Ovary (tissue), 9 donors: ENCODE data around the gene KRTAP5-3. TPM values are rescaled to one million over a fixed set of nuclear protein-coding genes. Genes with fewer than 3 reads are reported as not detected.
"Not testable (repeated sequence)": the region's sequence is repeated elsewhere in the genome, so short reads cannot be mapped to it uniquely, and the experiment has no call there.

Experiments used
- DNase-seq, 5 donors: peaks; one replicate each; pipeline ENCODE4 v3.0.0-alpha.2; 2019 to 2020
- H3K27ac ChIP-seq, 2 donors: fragments of 200-600 bp; one replicate each; pipeline versions ENCODE4 v1.5.1 to v1.8.0; 2019 to 2022
- H3K27me3 ChIP-seq: fragments of 200-600 bp; one replicate; pipeline ENCODE4 v1.8.0; 2022
- H3K36me3 ChIP-seq: fragments of 200-600 bp; sonication (generic); one replicate; pipeline ENCODE4 v1.5.1; 2019
- H3K4me1 ChIP-seq: one replicate; pipeline ENCODE4 v1.8.1; 2013; ENCODE audit warnings: mild to moderate bottlenecking, moderate library complexity; ENCODE audit not compliant: insufficient read depth
- H3K4me3 ChIP-seq: fragments of 200-600 bp; sonication (generic); one replicate; pipeline ENCODE4 v1.5.1; 2017
- H3K9me3 ChIP-seq, 2 donors: fragments of 200-600 bp in 1 of 2; sonication (generic) in 1 of 2; one replicate each; pipeline versions ENCODE4 v1.5.1 to v1.8.1; 2013 to 2019; ENCODE audit warnings: mild to moderate bottlenecking in 1 of 2, moderate library complexity in 1 of 2
- EP300 ChIP-seq: sonication (generic); formaldehyde crosslinking; IDR thresholded peaks from one replicate; pipeline ENCODE4 v1.6.1; 2017; ENCODE audit warnings: antibody characterized with exemption
- POLR2A ChIP-seq: fragments of 450-650 bp; IDR thresholded peaks from one replicate; pipeline ENCODE4 v1.6.1; 2017; ENCODE audit warnings: antibody characterized with exemption, mild to moderate bottlenecking, moderate library complexity
- WGBS, 3 donors: extraction: QIAGEN DNeasy Blood & Tissue Kit in 1 of 3; methylation state at CpG; one replicate each; pipeline versions ENCODE4 v1.1.5 to v1.1.7; 2013 to 2017; 5-methylcytosine and 5-hydroxymethylcytosine counted together
- intact Hi-C, 4 donors: fragments of 100-400 bp; cut with DNase I; formaldehyde crosslinking; loops; one replicate each; pipeline versions ENCODE4 v1.11.0 to v1.15.1; 2022 to 2023
- polyA plus RNA-seq, 2 donors: library from polyadenylated mRNA; stranded (reverse); fragments of 200-250 nt in 1 of 2; fragments of 350-450 nt in 1 of 2; fragmentation: Illumina TruSeq in 1 of 2; extraction: RNeasy Lipid Tissue Mini Kit (QIAGEN cat#74804) in 1 of 2; gene quantifications; one replicate each; pipeline ENCODE4 v1.2.3, GENCODE V29; 2013 to 2014
- total RNA-seq, 7 donors: library from RNA; depleted of rRNA in 2 of 7; stranded (reverse); fragments of >200 nt in 2 of 7; fragmentation: NEBNext Ultra II Directional in 3 of 7; extraction: Animal tissue kit (Norgen Biotek cat#: 25700) in 3 of 7; gene quantifications; one replicate each; pipeline versions ENCODE4 v1.1.0 to v1.2.4, GENCODE V29; 2016 to 2023
- TF ChIP-seq, protein P1 (sequence below), 3 donors: fragments of 450-650 bp in 2 of 3; fragments of 200-600 bp in 1 of 3; IDR thresholded peaks; one replicate each; pipeline versions ENCODE4 v1.5.1 to v1.8.0; 2016 to 2022; ENCODE audit warnings: antibody characterized with exemption in 3 of 3, mild to moderate bottlenecking in 1 of 3
- donor health status: DM: no; HTN: no; CAD: no; lungs with moderate emphysema.
- donor health status: DM: no; HTN: no; CAD: no.
- donor health status: Bipolar disorder and iron deficiency.
- donor health status: DM: yes; HTN: yes; CAD: no.
- donor health status: DM: no; HTN: no; CAD: no.
- donor health status: DM: yes; HTN: yes; CAD: no.

KRTAP5-3 gene
- total and polyA plus RNA-seq, 9 donors: not detected

DNA sequence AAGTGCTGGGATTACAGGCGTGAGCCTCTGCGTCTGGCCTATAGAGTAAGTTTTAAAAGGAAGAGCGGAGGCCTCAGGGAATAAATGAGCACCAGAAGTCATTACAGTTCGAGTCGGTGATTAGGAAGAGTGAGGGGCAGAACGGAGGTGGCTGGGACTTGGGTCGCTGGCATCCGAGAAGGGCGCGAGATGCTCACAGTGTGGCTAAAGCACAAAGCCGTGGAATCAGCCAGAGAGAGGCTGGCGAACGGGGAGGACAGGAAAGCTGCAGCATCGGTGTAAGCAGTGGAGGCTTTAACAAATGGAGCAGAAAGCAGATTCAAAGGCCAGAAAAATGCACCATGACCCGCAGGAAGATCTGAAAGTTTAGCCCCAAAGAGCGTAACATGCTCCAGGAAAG lies 16.4 kb upstream of the KRTAP5-3 start:
- H3K36me3 ChIP-seq: no peaks in the 10 kb centered on the region
- DNase-seq: no peak
- H3K9me3 ChIP-seq: no peaks in the 10 kb centered on the region
- H3K27ac ChIP-seq: no peak overlapping the region
- intact Hi-C loops: no loop called here
- WGBS, 3 donors: 79 to 88% (median 84%) methylated on average over 16 of the region's 16 CpGs
- H3K4me1 ChIP-seq: no peaks in the 10 kb centered on the region
- no peak overlapping the region for H3K4me3 ChIP-seq
- H3K27me3 ChIP-seq: no peaks in the 10 kb centered on the region
- TF ChIP-seq, protein P1, sequence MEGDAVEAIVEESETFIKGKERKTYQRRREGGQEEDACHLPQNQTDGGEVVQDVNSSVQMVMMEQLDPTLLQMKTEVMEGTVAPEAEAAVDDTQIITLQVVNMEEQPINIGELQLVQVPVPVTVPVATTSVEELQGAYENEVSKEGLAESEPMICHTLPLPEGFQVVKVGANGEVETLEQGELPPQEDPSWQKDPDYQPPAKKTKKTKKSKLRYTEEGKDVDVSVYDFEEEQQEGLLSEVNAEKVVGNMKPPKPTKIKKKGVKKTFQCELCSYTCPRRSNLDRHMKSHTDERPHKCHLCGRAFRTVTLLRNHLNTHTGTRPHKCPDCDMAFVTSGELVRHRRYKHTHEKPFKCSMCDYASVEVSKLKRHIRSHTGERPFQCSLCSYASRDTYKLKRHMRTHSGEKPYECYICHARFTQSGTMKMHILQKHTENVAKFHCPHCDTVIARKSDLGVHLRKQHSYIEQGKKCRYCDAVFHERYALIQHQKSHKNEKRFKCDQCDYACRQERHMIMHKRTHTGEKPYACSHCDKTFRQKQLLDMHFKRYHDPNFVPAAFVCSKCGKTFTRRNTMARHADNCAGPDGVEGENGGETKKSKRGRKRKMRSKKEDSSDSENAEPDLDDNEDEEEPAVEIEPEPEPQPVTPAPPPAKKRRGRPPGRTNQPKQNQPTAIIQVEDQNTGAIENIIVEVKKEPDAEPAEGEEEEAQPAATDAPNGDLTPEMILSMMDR (IDR thresholded peaks at IDR 0.05): no peak
- no peak for TF ChIP-seq EP300
- no peak for TF ChIP-seq POLR2A

DNA sequence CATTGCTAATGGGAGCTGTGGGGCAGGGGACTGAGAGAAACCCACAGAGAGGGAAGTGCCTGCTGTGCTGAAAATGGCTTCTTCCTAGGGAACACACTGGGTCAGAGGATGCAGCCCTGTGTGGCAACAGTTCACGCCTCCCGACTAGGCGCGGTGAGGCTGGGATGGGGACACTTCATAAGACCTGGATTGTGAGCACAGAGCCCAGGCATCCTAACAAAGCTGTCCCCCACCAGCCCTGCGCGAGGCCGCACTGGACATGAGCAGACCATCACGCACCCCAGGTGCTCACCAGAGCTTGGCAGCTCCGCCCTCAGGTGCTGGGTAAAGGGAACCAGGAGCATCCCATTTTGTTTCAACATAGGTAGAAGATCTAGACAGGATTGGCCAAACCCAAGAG lies 15.5 kb upstream of the KRTAP5-3 start:
- intact Hi-C loops: no loop called here
- Histone ChIP-seq H3K27ac (no peak overlapping the region), H3K4me3 (no peak overlapping the region), H3K36me3 (no peaks in the 10 kb centered on the region), H3K4me1 (no peaks in the 10 kb centered on the region), H3K27me3 (no peaks in the 10 kb centered on the region), H3K9me3 (no peaks in the 10 kb centered on the region)
- no peak for DNase-seq
- TF ChIP-seq, protein P1 (IDR thresholded peaks at IDR 0.05): no peak
- TF ChIP-seq EP300: no peak
- TF ChIP-seq POLR2A: no peak
- WGBS, 3 donors: 85 to 89% (median 87%) methylated on average over 9 of the region's 9 CpGs

DNA sequence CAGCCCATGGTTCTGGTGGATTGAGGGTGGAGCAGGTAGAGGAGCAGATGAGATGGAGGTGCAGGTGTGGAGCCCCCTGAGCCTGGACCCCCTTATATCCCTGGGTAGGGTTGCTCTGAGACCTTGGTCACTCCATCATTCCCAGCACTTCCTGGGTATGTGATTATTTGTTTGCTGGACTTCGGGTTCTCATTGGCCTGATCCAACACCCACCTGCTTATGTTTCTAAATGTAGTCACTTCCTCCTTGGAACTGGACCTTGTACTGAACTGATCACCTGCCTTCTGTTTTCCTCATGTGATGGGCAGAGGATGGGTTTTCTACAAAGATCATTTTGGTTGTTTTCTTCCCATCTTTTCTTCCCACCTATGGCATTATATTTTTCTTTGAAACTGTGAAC lies 13.8 kb upstream of the KRTAP5-3 start, which contains the start of gene KRTAP5-4:
TSS of gene KRTAP5-4 (minus strand) at position 53 of the 400 bp plus-strand sequence. CDS start at position 8, 45 bp downstream.
- intact Hi-C loops: no loop called here
- no peak for TF ChIP-seq EP300
- TF ChIP-seq, protein P1 (IDR thresholded peaks at IDR 0.05): no peak
- TF ChIP-seq POLR2A: no peak

DNA sequence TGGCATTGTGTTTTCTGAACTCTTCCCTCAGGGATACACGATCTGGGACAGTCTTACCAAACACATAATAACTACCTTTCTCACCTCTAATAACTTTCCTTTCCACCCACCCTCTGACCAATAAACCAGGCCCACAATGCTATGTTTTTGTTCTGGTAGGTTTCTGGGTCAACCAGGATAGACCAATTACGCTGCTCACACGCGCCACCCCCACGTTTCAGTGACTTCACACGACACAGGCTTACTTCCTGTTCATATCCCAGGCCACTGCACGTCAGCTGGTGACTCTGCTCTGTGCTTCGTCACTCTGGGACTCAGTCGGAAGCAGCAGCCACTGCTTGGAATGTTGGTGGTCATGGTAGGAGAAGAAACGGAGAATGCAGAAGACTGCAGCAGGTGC lies 11.2 kb upstream of the KRTAP5-3 start:
- H3K27ac ChIP-seq: no peak overlapping the region
- H3K9me3 ChIP-seq: no peaks in the 10 kb centered on the region
- H3K27me3 ChIP-seq: no peaks in the 10 kb centered on the region
- no peaks in the 10 kb centered on the region for H3K36me3 ChIP-seq
- no peaks in the 10 kb centered on the region for H3K4me1 ChIP-seq
- no peak for DNase-seq
- no peak overlapping the region for H3K4me3 ChIP-seq
- TF ChIP-seq EP300: no peak
- TF ChIP-seq, protein P1 (IDR thresholded peaks at IDR 0.05): no peak
- TF ChIP-seq POLR2A: no peak
- 45 to 55% (median 47%) methylated on average over 10 of the region's 10 CpGs for WGBS, 3 donors
- intact Hi-C loops: no loop called here

More for the DNA sequence above, 13.8 kb upstream of the KRTAP5-3 start, which contains the start of gene KRTAP5-4:
- no peak for DNase-seq
- no peak within 1 kb of the TSS for H3K4me3 ChIP-seq
- no peaks in the 10 kb centered on the region for H3K27me3 ChIP-seq
- no peak within 1 kb of the TSS for H3K27ac ChIP-seq
- H3K9me3 ChIP-seq: no peaks in the 10 kb centered on the region
- H3K36me3 ChIP-seq: no peaks in the 10 kb centered on the region
- 28 to 60% (median 41%) methylated on average over 1 of the region's 1 CpG for WGBS, 3 donors
- H3K4me1 ChIP-seq: no peaks in the 10 kb centered on the region

DNA sequence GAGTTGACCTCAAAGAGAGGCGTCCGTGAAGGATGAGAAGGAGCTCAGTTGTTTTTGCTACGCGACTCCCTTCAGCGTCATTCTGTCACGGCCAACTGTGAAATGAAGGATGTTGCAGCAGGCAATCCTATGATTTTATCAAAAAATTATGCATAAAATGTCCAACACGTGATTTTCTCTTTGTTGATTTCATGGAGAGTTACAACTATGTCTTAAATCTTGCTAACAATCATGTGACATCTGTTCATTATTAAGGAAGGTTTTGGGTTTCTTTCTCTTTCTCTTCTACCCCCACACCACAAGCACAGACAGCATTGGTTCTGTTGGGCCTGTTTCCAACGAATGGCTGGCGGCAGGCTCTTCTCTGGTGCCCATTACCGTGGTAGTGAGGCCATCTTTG lies 10.0 kb upstream of the KRTAP5-3 start:
- intact Hi-C loops: no loop called here
- Histone ChIP-seq H3K9me3 (no peaks in the 10 kb centered on the region), H3K27me3 (no peaks in the 10 kb centered on the region), H3K4me3 (no peak overlapping the region), H3K27ac (no peak overlapping the region), H3K4me1 (no peaks in the 10 kb centered on the region), H3K36me3 (no peaks in the 10 kb centered on the region)
- no peak for TF ChIP-seq POLR2A
- WGBS, 3 donors: 58 to 67% (median 59%) methylated on average over 10 of the region's 10 CpGs
- no peak for DNase-seq

DNA sequence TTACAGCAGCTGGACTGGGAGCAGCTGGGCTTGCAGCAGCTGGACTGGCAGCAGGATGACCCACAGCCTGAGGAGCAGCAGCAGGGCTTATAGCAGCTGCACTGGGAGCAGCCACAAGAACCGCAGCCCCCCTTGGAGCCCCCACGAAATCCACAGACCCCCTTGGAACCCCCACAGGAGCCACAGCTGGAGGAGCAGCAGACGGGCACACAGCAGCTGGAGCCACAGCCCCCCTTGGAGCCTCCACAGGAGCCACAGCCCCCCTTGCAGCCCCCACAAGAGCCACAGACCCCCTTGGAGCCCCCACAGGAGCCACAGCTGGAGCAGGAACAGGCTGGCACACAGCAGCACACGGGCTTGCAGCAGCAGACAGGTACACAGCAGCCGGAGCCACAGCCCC lies 362 bp downstream of the KRTAP5-3 start:
- H3K9me3 ChIP-seq, H3K4me1 ChIP-seq, H3K4me3 ChIP-seq, H3K36me3 ChIP-seq, H3K27ac ChIP-seq, intact Hi-C loops, DNase-seq, H3K27me3 ChIP-seq: not testable (repeated sequence)
- WGBS, 3 donors: 0 to 11% (median 6%) methylated on average over 1 to 5 of the region's 5 CpGs

DNA sequence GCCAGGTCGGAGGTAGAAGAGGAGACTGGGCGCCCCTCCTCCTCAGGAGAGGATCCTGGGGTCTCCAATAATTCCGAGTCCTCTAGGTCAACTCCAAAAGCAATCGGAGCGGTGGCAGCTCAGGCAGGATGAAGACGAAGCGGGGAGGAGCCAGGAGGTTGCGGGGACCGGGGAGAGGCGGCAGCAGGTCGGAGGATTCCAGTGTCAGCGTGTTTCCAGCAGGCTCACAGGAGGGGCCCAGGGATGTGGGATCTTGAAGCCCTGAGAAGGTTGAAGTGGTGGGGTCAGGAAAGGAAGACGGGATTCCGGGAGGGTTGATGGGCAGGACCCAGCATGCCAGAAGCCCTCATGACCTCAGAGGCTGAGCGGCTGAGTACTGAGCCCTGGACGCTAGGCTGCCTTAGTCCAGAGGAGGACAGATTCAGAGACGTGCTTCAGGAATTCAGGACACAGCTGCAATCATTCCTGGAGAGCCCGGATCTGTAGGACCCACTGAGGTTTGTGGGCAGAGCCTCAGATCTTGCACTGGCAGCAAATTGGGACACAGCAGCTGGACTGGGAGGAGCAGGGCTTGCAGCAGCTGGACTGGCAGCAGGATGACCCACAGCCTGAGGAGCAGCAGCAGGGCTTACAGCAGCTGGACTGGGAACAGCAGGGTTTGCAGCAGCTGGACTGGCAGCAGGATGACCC lies 962 bp downstream of the KRTAP5-3 start:
- H3K36me3 ChIP-seq, H3K4me1 ChIP-seq, DNase-seq, H3K27me3 ChIP-seq, H3K9me3 ChIP-seq, H3K27ac ChIP-seq, intact Hi-C loops, H3K4me3 ChIP-seq: not testable (repeated sequence)
- 21 to 29% (median 28%) methylated on average over 18 of the region's 18 CpGs for WGBS, 3 donors

DNA sequence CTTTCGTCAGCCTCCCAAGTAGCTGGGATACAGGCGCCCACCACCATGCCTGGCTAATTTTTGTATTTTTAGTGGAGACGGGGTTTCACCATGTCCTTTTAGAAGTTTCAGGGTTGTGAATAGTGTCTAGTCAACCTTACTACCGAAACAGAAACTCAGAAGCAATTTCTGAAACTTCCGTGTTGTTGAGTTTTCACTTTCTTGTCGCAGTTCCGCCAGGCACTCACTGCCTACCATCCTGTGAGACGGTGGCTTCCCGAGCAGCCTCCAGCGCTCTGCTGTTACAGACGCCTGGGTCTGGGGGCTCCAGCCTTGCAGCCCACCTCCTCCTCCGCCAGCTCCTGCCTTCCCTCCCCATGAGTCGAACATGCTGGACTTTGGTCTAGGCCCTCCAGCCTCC lies 2.3 kb downstream of the KRTAP5-3 start:
- intact Hi-C loops, H3K27ac ChIP-seq, H3K27me3 ChIP-seq, H3K4me3 ChIP-seq, H3K9me3 ChIP-seq, H3K36me3 ChIP-seq, H3K4me1 ChIP-seq, DNase-seq: not testable (repeated sequence)
- WGBS, 3 donors: 83 to 89% (median 84%) methylated on average over 13 of the region's 13 CpGs
